ENCODE data around the gene SNX20.

SNX20 gene

DNA sequence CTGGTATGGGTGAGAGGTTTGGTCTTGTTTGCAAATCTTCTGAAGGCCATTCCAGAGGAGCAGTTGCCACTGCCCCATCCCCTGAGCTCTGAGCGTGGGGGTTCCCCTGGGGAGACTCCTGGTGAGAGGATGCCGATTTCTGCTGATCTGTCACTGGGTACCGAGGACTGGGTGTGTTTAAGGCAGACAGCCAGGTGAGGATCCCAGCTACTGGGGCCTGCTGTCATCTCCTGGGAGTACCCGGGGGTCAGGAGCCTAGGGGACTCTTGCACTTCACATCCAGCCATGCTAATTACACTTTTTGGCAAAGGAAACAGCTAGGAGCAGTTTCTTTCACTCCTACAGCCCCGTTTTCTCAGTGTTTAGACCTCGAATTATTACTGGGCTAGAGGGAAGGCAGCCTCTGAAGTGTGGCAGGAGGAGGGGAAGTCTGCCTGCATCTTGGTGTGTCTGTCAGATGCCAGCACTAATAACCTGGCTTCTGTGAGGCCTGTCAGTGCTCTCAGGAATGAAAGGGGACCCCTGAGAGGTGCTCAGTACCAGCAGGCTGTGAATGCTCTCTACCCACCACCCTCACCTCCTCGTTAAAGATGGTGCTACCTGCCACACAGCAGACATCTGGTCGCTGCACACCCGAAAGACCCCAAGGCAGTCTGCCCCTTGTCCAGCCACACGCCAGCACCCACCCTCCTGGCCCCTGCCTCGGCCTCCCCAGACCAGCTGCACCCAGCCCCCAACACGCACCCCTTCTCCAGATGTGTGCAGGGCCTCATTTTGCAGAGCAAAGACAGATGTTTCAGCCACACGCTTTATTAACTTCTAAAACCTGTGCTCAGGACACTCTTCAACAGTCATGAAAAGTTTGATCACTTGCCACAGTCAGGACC, 43.2 kb downstream of the SNX20 start:
- no peak for DNase-seq (ENCODE audit: low read depth in 3 of 3, low spot score in 1 of 3)

DNA sequence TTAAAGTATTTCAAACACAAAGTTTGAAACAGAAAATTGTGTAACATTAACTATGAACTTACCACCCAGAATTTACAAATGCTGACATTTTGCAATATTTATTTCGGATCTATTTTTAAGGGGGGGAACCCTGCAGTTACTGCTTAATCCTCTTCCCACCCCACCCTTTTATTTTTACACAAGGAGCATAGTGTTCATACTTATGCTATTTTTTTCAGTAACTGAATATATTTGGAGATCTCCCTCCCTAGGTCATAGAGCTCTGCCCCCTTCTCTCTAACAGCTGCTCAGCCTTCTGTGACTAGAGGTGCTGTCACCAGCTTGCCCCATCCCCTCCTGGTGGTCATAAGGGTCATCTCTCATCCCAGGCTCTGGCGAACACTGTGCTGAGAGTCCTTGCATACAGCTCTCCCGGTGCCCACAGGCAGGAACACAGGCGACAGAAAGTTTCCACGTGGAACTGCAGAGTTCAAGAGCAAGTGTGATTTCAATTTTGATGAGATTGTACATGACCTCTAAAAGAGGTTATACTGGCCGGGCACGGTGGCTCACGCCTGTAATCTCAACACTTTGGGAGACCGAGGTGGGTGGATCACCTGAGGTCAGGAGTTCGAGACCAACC, 44.2 kb downstream of the SNX20 start:
- DNase-seq (ENCODE audit: low read depth in 3 of 3, low spot score in 1 of 3) = no peak

DNA sequence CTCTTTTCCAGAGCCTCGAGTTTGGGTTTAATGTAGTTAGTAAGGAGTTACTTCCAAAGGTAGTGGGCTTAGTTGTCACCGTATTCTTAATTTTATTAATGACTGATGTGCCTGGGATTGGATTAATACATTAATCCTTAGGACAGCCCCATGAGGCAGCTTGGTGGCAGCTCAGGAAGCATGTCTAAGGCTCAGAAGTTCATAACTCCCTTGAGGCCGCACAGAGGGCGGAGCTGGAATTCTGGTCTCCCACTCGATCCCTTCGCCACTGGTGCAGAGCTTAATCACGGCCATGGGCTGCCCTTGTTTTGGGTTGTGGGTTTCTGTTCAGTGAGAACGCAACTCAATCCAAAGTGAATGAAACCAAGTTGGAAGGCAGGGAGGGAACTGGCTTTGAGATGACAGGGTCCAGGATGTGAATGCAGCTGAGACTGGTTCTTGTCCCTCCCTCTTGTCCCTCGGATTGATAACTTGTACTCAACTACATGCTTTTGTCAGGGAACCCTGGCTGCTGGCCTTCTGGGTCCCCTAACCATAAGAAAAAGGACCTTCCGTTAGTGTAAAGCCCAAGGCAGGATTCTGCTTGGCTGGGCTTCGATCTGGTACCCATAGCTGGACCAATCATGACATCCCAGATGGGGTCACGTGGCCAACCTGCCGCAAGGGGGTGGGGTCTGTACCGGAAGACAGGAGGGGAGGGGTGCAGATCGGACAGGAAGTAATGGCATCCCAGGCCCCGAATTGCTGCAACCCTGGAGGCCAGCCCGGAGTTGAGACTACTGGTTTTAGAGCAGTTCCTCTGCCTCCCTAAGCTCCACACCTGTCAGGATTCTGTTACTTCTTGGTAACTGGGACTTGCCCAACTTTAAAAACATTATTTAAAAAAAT, 45.4 kb downstream of the SNX20 start:
- DNase-seq (ENCODE audit: low read depth in 3 of 3, low spot score in 1 of 3) = no peak

DNA sequence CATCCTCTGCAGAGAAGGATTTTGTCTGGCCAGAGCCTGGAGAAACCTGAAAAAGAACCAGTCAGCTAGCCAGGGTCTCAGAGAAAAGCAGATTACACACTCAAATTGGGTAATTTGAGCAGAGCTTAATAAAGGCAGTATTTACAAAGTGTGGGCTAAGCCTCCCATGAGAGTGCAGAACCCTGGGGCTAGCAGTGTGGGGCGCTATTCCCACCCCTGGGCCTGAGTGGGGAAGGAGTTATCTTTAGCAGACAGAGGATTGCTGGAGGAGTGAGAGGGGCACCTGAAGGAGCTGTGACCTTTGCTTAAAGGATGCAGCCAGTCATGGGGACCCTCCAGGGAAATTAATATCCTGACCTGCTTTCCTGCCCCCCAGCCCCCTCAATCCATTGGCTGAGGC, 46.2 kb downstream of the SNX20 start:
- DNase-seq (ENCODE audit: low read depth in 3 of 3, low spot score in 1 of 3) = no peak

DNA sequence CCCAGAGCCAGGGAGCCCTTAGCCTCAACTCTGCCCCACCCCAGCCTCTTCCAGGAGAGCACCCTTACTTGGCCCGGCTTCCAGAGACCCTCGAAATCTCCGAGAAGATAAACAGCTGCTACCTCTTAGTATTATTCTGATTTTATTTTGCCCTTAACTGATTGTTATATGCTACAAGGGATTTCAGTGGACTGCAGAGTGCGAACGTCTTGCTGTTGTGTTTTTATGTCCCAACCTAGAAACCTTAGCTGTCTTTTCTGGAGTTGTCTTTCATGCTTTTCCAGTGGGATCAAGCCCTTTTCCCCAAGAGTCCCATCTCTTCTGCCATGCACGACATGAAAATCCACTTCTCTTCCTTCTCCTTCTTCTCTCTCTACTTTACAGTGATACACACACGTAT, 47.0 kb downstream of the SNX20 start:
- no peak for DNase-seq (ENCODE audit: low read depth in 3 of 3, low spot score in 1 of 3)

DNA sequence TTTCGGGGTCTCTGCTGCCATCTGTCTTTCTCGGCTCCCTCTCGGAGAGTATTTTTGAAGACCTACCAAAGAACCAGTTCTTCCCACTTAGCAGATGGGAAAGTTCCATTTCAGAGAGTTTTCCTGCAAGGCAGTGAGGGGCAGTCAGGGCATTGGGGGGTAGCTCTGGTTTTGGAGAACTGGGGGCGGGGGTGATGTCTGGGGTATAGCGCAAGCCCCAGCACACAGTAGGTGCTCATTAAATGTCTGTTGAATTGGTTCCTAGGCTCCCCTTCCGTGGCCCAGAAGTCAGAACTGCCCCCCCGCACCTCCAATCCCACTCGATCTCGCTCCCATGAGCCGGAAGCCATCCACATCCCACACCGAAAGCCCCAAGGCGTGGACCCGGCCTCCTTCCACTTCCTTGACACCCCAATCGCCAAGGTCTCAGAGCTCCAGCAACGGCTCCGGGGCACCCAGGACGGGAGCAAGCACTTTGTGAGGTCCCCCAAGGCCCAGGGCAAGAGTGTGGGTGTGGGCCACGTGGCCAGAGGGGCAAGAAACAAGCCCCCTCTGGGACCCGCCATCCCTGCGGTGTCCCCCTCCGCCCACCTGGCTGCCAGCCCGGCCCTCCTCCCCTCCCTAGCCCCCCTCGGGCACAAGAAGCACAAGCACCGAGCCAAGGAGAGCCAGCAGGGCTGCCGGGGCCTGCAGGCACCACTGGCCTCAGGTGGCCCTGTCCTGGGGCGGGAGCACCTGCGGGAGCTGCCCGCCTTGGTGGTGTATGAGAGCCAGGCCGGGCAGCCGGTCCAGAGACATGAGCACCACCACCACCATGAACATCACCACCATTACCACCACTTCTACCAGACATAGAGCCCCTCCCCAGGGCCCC, 47.9 kb downstream of the SNX20 start:
- no peak for DNase-seq (ENCODE audit: low read depth in 3 of 3, low spot score in 1 of 3)

DNA sequence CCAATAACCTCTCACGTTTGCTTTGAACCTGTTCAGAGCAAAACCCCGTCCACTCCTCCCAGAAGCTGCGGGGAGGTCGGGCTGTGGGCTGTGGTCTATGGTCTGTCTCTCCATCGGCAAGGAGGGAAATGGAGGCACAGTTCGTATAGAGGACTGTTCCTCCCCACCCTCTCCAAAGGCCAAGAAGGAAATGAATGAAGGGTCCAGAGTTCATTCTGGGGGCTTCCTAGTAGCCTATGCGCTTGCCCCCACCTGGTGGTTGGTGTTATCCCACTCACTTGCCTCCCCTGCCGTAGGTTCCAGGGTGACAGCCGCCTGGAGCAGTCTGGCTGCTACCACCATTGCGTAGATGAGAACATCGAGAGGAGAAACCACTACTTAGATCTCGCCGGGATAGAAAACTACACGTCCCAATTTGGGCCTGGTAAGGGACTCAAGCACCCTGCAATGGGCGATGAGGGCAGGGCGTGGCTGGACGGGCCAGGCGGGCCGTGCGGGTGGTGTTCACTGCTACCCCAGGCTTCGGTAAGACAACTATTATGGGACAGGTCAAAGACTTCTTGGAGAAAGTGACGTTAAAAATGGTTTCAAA, 49.0 kb downstream of the SNX20 start:
- DNase-seq (ENCODE audit: low read depth in 3 of 3, low spot score in 1 of 3) = no peak

DNA sequence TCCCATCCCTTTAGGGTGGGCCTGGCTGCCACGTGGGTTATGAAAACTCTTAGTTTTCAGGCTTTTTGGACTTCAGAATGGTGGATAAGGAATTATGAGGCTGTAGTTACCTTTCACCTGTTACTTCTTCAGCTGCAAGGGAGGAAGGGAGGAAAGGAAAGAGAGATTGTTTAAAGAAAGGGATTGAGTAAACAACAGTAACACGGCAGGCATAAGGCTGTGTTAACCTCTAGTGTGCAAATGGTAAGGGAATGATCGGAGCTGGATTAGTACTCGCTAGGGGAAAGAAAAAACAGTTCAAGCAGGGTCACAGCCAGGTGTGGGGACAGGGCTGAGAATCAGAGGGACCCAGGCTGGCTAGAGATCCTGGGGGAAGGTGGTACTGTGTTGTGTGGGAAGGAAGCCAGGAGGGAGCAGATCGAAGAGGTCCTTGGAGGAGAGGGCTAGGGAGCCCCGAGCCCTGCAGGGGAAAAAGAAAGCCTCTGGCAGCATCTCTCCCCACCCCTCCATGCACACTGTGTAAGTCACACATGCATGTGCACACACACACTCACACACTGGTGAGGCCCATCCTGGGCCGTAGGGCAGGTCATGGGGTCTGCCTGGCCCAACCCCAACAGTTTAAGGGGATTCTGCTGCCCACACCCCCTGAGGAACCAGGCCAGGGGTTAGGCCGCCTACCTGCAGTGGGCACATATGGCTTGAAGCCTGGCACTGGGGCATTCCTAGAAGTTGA, 49.7 kb downstream of the SNX20 start:
- DNase-seq (ENCODE audit: low read depth in 3 of 3, low spot score in 1 of 3) = no peak

DNA sequence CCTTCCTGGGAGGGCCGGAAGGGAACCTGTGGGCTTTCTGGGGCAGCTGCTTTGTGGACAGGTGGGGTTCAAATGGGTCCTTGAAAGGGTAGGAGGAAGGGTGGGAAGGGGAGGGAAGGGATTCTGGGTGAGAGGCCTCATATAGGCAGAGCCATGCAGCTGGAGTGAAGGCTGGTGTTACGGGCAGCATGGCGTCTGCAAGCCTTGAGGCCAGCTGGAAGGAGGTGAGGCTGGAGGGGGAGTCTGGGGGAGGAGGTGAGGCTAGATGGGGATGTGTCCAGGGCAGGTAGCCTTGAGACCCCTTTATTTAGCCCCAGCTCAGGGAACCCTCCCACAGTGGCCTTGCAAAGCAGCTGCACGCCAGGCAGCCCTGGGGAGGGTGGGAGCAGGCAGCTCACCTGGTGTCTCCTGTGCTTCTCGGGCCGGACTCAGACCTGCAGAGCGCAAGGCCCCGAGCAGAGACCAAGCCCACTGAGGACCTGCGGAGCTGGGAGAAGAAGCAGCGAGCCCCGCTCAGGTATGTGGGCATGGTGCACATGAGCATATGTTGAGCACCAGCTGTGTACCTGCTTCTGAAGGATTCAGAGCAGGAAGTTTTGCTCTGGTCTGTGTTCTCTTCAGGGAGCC, 50.6 kb downstream of the SNX20 start:
- no peak for DNase-seq (ENCODE audit: low read depth in 3 of 3, low spot score in 1 of 3)

DNA sequence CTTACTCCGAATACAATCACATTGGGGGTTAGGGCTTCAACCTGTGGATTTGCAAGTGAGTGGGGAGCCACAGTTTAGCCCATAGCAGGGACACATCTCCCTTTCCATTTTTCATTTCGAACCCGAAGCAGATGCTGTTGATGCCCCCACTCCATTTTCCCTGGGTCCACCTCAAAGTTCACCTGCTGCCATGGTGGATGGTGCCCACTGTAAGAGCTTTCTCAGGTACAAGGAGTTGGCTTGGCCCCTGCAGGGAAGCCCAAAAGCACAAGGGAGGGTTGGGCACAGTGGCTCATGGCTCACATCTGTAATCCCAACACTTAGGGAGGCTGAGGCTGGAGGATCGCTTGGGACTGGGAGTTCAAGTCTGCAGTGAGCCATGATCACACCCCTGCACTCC, 51.8 kb downstream of the SNX20 start:
- no peak for DNase-seq (ENCODE audit: low read depth in 3 of 3, low spot score in 1 of 3)

DNA sequence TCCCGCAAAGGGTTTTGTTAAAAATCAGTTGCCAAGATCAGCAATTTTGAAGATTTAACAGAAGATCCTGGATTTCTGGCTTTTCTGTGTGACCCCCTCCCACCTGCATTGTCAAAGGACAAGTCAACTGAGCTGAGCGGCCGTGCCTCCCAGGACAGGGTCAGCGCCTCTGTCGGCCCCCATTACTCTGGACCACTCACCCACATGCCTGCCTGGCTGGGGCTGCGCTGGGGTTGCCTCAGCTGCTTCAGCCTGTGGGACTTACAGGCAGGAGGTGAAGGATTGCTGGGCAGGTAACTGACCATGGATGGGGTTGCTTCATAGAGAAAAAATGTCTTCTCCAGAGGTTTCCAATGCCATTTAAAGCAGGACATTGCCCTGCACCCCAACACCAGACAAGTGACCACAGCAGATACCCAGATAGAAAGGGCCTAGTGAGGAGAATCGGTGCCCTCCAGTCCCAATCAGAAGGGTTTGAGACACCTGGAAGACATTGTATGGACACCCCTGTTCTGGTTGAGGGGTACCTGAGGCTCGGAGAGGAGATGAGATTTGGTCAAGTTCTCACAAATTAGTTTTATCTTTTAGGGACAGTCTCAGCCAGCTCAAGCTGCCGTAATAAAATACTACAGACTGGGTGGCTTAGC, 52.8 kb downstream of the SNX20 start:
- no peak for DNase-seq (ENCODE audit: low read depth in 3 of 3, low spot score in 1 of 3)

DNA sequence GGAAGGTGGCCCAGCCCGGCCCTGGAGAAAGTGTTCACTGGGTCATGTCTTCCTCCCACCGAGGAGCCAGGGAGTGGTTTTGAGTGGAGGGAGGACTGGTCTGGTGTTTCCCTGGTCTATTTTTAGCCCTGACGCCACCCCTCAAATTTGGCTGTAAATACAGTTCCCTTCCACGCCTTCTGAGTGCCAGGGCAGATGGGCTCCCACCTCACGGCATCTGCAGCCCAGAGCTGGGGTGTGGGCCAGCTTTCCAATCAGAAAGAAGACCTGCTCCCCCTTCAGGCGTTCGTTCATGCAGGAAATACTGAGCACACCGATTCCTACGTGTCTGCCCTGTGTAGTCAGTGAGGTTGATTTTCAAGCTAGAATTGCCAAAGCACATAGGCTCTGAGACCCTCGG, 53.7 kb downstream of the SNX20 start:
- DNase-seq (ENCODE audit: low read depth in 3 of 3, low spot score in 1 of 3) = peak in 2 of 3 donors; percentile 12 to 25

DNA sequence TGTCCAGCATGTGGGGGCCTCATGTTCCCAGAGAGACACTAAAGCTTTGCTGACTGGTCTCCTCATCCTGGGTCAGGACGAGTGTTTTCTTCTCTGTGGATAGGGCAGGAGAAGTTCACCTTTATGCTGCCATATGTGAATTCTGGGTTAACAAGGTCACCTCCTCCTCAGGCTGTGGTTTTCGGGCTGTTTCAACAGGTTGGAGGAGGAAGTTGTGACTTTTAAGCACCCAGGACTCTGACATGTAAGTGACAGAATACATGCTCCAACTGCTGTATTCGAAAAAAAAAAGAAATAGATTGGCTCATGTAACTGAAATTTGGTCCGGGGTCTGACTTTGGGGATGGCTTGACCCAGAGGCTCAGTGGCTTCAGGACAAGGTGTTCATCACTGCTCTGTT, 54.2 kb downstream of the SNX20 start:
- no peak for DNase-seq (ENCODE audit: low read depth in 3 of 3, low spot score in 1 of 3)

DNA sequence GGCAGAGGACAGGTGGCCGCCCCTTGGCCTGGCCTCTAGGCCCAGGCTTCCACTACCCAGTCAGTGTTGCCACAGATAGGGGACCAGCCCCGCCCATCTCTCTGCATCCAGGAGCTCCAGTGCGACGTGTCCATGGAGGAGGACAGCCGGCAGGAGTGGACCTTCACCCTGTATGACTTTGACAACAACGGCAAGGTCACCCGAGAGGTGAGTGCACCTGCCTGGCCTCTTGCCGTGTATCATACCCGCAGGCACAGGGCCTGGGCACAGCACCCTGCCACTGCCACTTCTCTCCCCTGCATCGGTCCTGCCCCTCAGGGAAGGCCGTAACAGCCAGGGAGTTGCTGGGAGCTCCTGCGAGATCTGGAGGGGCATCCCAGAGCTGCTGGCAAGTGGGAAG, 55.7 kb downstream of the SNX20 start:
- no peak for DNase-seq (ENCODE audit: low read depth in 3 of 3, low spot score in 1 of 3)

DNA sequence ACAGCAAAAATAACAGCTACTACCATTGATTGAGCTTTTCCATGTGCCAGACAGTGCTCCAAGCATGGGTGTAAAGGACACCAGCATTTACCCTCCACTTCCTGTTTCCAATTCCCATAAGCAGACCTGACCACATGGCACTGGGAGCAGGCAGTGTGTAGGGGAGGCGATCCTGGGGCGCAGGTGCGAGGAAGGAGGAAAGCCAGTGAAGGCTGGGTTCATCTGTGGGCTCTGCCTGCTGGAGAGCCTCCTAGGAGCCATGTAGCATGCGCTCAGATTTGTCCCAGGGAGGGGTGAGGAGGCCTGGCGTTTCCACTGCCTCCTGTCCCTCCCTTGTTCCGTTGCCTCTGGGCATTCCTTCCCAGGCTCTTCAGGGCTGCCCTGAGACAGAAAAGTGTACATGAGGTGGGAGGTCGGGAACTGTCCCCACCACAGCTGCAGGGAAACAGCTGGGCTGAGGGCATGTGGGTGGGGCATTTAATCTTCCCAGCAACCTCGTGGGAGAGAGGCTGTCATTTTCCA, 56.6 kb downstream of the SNX20 start:
- DNase-seq (ENCODE audit: low read depth in 3 of 3, low spot score in 1 of 3) = no peak

DNA sequence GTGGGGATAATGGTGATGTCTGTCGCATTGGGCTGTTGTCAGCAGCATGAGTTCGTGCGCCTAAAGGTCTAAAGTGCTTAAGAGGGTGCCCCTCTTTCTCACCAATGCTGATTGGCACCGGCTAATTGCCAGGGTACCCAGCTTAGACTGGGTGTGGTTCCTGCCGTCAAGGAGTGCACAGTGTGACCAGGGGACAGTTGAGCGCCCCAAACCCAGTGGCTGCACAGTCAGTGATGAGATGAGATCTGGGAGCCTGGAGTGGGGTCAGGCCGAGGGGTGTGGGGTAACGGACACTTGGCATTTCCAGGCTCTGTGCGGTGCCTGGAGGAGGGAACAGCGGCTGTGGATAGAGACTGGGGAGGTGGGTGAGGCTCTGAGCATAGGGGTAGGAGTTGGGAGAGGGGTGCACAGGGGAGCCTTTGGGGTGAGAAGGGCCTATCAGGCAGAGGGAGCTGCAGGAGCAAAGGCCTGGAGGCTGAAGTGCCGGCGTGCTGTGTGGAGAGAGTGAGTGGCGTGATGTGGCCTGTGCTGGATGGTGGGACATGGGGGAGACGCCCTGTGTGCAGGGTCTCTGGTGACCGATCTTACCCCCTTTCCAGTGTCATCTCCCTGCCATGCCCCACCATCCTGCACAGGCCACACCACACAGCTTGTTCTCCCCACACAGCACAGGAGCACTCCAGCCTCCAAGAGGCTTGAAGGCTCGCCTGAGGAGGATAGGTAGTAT, 58.3 kb downstream of the SNX20 start:
- DNase-seq (ENCODE audit: low read depth in 3 of 3, low spot score in 1 of 3) = no peak

DNA sequence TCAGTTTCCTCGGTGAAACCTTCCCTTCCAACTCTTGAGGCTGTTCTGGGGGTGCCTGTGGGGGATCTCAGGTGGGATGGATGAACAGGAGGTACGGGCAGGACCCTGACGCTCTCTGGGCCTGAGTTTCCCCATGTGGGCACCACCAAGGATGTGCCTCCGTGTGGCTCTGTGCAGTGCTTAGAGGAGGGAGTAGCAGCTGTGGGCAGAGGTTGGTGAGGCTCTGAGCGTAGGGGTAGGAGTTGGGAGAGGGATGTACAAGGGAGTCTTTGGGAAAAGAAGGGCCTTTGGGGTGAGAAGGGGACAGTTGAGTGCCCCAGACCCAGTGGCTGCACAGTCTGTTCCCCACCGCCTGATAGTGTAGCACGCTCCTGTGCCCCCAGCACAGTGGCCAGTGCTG, 59.1 kb downstream of the SNX20 start:
- no peak for DNase-seq (ENCODE audit: low read depth in 3 of 3, low spot score in 1 of 3)

Measured in stimulated activated CD4-positive, alpha-beta T cell treated with anti-CD3 and anti-CD28 coated beads, TNF-alpha, amount 100 ng/mL, for 1 hour (primary cell).